ENCODE results near the gene EPB41L2. TPM values are rescaled to one million over a fixed set of nuclear protein-coding genes. Genes with fewer than 3 reads are reported as not detected.

EPB41L2 gene
- total RNA-seq, 1 experiment from 2014 or later, result 74.8 TPM

GRCh38 chr6:131024565-131024964, 38.5 kb downstream of the EPB41L2 start:
- H3K9me2 ChIP-seq (ENCODE audit: insufficient read depth), result no peaks in the 10 kb centered on the region
- POLR2A ChIA-PET, result no interaction called here
- no peak overlapping the region; the same call in 1 of the 2 replicates for H3K4me2 ChIP-seq (ENCODE audit: low read length)

More at GRCh38 chr6:131024565-131024964, 38.5 kb downstream of the EPB41L2 start:
- Histone ChIP-seq H3K4me1 (ENCODE audit: control insufficient read depth in 1 of 2, insufficient read depth in 2 of 2, low read length in 2 of 2) (peaks cover 3 to 9% of the 10 kb centered on the region in 2 experiments; a peak in 3 of 4 replicates), H3K9me3 (ENCODE audit: control insufficient read depth in 1 of 2, insufficient read depth in 1 of 2, low read depth in 1 of 2, low read length in 2 of 2) (no peaks in the 10 kb centered on the region), H3K27ac (ENCODE audit: low read depth, low read length) (no peak overlapping the region), H3K4me3 (replicated peaks in 1 of 2; ENCODE audit: low read depth in 1 of 2, low read length in 2 of 2) (no peak overlapping the region), H2AFZ (ENCODE audit: low read depth, low read length, poor library complexity, severe bottlenecking) (no peak overlapping the region), H3K27me3 (ENCODE audit: insufficient read depth, low read length) (no peaks in the 10 kb centered on the region), H3K79me2 (ENCODE audit: insufficient read depth, low read length) (peaks cover 54% of the 10 kb centered on the region), H4K20me1 (ENCODE audit: insufficient read depth) (no peaks in the 10 kb centered on the region; the same call in 1 of the 2 replicates), H3K36me3 (ENCODE audit: control insufficient read depth in 1 of 2, insufficient read depth in 2 of 2, low read length in 2 of 2) (no peaks in the 10 kb centered on the region), H3K9ac (ENCODE audit: low read length) (no peak overlapping the region)
- DNase-seq (ENCODE audit: low read depth, low spot score), result no peak
- ChIA-PET RAD21 (ENCODE audit: low non-redundant PET in 1 of 2, low total read pairs in 2 of 2, uncharacterized antibody in 2 of 2, unreplicated experiment in 2 of 2) (no interaction called here), CTCF (no interaction called here)
- no TSS peak for BruUV-seq (replicated peaks)
- no peak for ATAC-seq
- TF ChIP-seq EZH2 (IDR thresholded peaks at IDR 0.05) (no peak), ZNF274 (IDR thresholded peaks at IDR 0.05; ENCODE audit: low read depth, low read length) (no peak), ZBTB33 (IDR thresholded peaks at IDR 0.05; ENCODE audit: extremely low read depth, insufficient replicate concordance, low read length) (no peak), CEBPB (IDR thresholded peaks at IDR 0.05; ENCODE audit: low read depth) (no peak), RAD21 (IDR thresholded peaks at IDR 0.05; ENCODE audit: low read depth) (no peak), JUND (IDR thresholded peaks at IDR 0.05) (no peak), ELF1 (IDR thresholded peaks at IDR 0.05; ENCODE audit: borderline replicate concordance, low read depth) (no peak), SP1 (IDR thresholded peaks at IDR 0.05; ENCODE audit: low read depth) (no peak), SRF (IDR thresholded peaks at IDR 0.05; ENCODE audit: low read depth) (no peak), ATF3 (IDR thresholded peaks at IDR 0.05) (no peak), ZFX (IDR thresholded peaks at IDR 0.05) (no peak)
- intact Hi-C loops (cut with micrococcal nuclease), result no loop called here
